GM21619 (cell line): ENCODE results near the gene SOCS3.
A peak's percentile ranks its signal among the peaks of the same experiment; 100 is the strongest.

Experiments used
- ATAC-seq: cut with Tn5 transposase; IDR thresholded peaks from one replicate; pipeline ENCODE4 v1.9.1; 2021; ENCODE audit not compliant: unreplicated experiment

The SOCS3 gene

DNA sequence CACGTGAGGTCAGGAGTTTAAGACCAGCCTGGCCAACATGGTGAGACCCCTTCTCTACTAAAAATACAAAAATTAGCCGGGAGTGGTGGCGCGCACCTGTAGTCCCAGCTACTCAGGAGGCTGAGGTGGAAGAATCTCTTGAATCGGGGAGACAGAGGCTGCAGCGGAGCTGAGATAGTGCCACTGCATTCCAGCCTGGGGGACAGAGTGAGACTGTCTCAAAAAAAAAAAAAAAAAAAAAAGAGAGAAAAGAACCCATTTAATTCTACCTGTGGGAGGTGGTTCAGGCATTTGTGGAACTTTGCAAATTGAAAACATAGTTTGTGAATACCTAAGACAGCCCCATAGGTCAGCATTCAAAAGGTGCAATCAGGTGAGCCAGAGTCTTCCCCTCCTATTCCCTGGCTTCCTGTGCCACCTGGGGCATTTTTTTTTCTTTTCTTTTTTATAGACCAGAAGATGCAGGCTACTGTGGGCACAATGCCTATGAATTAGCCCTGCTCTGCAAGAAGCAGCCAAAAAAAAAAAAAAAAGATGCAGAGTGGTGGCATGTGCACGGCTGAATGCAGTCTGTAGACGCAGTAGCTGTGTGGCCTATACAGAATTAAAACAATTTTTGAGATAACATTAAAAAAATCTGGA lies 9.1 kb upstream of the SOCS3 start:
- no peak for ATAC-seq

DNA sequence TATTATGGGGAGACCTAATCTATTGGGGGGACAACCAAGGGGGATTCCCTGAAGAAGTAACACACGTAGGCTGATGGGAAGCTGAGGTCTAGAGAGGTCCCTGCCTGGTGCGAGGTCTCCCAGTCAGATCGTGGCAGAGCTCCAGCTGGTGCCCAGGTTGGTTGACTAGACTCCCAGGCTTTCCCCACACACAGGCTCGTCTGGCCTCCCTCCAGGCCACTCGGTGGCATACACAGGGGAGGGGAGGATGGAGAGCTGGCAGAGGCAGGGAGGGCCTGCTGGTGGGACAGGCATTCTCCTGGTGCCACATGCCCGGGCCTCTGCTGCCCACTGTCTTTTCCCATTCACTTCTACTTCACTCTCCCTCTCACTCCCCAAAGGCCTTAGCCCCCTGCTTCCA lies 8.5 kb upstream of the SOCS3 start:
- ATAC-seq = no peak

DNA sequence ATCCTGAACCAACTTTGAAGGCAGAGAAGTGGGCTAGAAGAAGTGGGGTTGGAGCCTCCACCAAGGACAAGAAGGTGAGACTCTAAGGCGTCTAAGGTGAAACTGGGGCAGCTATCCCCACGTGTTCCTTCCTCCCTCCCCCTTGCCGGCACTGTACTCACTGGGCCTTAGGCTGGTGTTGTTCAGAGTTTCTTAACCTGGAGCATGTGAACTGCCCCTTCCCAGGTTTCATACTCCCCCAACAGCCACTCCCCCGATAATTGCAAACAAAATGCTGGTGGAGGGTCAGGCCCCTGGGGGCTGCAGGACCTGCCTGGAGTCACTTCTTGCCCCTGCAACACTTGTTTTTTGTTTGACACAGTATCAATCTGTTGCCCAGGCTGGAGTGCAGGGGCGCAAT lies 7.3 kb upstream of the SOCS3 start:
- ATAC-seq = no peak

DNA sequence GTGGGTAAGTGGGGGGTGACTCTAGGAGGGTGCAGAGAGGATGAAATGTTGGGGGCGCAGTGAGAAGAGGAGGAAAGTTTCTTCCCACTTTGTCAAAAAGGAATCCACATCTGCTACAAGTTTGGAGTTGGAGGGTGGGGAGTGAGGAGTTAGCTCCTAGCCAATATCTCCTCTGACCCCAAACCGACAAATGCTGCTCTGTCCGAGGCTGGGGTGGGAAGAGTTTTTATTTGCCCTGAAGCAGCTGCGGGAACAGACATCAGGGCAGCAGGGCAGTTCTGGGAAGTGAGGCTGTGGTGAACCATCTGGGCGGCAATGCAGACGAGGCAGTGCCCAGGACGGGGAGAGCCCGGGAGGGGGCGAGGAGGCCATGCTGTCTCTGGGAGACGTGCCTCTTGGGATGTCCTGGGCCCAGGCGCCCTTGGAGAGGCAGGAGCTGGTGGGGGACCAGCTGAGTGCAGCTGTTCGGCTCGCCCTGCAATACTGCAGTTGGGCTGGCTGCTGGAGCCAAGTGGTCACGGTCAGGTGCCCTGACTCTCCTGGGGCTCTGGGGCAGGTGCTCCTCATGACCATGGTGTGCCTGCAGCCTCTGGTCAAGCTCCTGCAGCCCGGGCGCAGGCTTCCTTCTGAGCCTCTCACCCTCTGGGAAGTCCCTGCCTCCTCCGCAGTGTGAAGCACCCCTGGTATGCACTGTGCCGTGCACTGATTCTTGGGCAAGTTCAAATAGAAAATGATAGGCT lies 6.4 kb upstream of the SOCS3 start:
- no peak for ATAC-seq

DNA sequence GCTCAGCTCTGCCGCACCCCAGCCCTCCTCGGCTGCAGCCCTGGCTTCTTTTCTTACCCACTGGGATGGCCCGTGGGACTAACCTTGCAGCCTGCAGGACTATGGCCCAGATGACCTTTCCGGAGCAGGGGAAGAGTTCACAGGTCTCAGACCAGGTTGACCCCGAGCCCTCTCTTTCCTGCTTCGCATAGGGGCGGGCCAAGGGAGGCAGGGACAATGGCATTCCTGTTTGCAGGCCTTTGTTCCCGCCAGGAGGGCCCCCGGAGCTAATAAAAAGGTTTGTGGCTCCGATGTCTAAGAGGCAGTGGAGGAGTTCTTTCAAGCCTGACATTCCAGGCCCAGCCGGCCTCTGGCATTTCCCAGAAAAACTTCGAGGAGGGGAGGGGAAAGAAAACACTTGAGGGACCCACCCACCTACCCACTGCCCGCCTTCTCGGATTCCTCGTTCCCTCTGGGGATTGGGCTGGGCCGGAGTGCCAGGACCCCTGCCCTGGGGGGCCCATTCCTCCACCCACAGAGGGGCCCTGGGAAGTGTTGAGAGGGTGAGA lies 5.8 kb upstream of the SOCS3 start:
- ATAC-seq = no peak

DNA sequence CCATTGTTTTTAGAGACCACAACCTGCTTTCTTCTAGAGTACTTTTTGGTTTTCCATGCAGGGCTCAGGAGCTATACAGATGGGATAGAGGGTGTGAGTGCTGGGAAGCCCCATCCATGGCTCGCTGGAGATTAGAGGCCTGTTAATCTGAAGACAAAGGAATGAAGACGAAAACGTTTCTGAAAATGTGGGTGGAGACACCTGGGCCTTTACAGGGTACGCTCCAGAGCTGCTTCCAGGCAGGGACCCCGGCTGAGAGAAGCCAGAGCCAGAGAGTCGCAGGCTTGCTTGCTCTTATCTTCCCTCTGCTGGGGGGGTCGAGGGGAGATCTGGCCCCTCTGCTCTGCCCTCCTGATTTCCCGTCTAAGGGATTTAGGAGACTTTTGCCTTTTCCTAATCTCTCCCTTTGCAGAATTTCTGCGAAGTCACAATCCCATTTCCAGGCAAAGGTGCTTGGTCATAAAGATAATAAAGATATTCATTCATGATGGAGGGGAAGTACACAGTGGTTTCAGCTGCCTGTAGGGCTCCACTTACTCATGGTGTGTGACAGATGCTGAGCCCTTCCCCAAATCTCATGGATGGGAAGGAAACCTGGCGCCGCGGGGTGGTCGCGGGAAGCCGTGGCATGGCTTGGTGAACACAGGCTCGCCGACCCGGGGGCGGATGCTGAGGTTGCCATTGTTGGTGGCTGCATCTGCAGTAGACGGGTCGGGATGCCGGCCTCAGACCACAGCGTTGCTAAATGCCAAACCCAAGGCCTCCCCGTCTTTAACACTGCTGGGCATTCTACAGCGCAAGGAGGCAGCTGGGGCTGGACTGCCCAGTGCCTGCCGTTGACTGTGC lies 4.8 kb upstream of the SOCS3 start:
- no peak for ATAC-seq

DNA sequence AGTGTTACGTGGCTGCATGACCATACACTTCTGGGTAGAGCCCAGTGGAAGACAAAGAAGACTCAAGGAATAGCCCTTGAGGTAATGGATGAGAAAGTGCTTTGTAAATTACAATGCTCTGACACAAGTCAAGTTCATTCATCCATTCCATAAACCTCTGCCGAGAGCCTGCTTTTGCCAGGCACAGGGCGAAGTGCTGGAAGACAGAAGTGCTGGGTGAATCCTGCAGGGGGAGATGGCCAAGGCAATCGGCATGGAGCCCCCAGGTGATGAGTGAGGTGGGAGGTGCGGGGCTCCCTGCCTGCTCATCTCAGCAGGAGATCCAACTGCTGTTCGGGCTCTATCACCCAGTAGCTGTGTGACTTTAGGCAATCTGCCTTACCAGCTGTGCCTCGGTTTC lies 2.8 kb upstream of the SOCS3 start:
- no peak for ATAC-seq

DNA sequence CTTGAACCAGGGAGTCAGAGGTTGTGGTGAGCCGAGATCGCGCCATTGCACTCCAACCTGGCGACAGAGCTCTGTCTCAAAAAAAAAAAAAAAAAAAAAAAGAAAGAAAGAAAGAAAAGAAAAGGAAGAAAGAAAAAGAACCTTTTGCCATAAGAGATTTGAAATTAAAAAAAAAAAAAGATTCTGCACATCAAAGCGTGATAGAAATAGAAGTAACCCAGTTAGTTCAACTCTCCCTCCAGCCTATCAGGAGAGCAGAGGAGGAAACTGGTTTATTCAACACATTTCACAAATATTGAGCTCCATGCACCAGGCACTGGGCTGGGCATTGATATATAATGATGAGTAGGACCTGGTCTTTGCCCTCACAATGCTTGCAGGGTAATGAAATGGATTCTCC lies 2.4 kb upstream of the SOCS3 start:
- no peak for ATAC-seq

DNA sequence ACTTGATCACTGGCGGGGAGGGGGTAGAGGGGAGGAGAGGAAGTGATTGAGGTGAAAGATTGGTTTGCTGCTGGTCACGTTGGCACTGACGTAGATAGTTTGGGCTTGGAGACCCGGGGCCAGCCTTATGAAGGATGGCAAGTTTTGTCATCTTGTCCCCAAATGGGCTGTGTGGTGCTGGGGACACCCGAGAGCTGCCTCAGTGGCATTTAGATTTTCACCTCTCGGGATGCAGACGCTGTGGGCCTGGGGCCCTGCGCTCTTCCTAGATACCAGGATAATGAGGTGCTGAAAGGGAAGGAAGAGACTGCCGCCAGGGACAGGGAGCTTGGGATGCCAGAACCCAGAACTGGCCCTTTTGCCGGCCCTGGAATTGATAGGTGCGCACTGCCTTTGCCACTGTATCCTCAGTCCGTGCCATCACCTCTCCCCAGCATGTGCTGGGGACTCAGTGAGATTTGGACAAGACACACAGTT lies 1.4 kb upstream of the SOCS3 start:
- ATAC-seq = no peak

DNA sequence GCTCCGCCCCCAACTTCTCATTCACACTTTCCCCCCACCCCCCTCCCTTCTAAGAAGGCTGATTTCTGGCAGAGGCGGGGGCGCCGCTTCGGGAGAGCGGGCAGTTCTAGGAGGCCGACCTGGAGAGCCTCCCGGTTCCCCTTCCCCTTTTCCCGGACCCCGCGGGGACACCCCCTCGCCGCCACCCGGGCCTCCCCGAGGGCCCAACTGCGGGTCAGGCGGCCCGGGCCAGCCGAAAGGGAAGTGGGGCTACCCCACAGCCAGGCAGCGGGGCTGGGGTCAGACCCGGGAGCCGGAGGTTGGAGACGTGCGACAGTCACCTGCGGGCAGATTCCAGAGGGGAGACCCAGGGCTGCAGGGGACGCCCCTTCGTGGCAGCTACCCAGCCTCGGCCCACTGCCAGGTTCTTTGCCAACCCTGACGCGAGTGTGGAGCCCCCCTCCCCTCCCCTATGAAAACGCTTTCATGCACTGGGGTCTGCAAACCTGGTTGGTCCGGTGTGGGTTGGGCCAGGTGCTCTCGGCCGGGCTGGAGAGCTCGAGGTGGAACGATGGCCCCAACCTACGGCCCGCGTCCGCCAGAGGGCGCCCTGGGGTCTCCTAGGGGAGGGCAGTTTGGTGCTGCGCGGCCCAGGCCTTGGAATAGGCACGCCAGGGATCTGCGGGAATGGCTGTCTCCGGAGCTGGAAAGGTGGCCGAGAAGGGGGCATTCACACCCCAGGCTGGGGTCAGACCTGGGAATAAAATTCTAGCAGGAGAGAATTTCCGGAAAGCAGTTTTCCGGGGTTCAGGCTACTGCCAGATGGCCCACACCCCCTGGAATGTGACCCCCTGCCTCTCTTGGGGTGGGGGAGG lies 721 bp upstream of the SOCS3 start:
- peak; percentile 20 for ATAC-seq

DNA sequence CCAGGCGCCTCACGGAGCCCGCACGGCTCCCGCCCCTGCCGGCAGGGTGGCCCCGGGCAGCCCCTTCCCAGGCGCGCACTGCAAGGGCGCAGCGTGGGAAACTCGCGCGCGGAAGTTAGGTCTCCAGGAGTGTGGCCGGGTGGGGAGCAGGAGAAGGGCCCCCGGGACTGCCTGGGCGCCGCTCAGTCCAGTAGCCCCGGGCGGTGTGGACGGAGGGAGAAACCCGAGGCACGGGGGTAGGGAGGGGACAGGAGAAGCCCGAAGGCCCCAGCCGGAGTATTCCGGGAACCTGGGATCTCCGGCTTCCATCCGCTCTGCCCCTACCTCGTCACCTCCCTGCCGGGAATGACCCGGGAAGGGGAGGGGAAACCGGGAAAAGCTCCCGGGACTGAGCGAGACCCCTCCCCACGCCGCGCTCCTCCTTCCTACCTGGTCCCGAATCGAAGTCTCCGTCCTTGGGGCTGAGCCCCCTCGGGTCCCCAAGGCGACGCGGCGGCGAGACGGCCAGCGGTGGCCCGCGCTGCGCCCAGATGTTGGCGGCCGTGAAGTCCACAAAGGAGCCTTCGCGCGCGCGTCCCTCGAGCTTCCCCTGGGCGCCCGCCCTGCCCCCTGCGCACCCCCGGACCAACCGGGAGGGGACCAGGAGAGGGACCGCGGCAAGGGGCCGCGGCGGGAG lies 418 bp downstream of the SOCS3 start:
- no peak for ATAC-seq

DNA sequence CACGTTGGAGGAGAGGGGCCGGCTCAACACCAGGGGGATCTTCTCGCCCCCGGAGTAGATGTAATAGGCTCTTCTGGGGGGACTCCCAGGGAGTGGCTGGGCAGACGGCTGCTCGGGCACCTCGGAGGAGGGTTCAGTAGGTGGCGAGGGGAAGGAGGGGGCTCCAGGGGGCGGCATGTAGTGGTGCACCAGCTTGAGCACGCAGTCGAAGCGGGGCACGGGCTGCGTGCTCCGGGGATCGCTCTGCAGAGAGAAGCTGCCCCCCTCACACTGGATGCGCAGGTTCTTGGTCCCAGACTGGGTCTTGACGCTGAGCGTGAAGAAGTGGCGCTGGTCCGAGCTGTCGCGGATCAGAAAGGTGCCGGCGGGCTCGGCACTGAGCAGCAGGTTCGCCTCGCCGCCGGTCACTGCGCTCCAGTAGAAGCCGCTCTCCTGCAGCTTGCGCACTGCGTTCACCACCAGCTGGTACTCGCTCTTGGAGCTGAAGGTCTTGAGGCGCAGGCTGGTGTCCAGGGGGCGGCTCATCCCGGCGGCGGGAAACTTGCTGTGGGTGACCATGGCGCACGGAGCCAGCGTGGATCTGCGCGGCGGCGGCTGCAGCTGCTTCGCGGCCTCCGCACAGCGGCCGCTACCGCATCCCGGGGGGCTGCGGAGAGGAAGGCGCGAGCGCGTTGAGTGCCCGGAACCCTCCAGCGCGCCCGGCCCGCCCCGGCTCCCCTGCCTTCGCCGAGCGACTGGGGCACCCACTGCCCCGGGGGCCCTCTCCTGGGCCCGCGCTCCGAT lies 1.1 kb downstream of the SOCS3 start:
- no peak for ATAC-seq

DNA sequence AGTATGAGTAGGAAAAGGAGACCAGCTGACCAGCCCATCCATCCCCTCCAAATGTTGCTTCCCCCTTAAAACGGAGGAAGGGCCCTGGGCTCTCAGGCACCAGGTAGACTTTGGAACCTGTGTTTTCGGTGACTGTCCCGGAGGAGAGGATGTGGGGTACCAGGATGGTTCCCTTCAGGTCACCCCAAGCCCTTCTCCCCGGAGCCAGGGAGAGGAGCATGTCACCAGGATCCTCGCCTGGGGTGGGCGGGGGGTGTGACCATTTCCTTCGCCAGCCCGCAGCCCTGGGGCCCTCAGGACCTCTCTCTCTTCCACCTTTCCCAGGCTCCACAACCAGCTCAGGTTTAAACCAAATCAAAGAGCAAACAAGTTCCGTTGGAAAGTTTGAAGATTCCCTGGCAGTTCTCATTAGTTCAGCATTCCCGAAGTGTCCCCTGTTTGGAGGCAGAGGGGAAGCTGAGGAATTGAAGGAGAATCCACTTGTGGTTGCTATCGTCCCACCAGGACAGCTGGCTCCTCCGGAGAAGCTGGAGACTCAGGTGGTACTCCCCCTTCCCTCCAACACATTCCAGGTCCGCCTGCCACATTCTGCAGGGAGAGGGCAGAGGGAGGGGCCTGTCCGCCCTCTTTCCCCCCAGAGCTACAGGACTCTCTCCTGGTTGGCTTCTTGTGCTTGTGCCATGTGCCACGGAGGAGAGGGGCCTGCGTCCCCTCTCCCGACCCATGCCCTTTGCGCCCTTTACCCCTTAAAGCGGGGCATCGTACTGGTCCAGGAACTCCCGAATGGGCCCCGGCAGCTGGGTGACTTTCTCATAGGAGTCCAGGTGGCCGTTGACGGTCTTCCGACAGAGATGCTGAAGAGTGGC lies 2.0 kb downstream of the SOCS3 start:
- no peak for ATAC-seq

DNA sequence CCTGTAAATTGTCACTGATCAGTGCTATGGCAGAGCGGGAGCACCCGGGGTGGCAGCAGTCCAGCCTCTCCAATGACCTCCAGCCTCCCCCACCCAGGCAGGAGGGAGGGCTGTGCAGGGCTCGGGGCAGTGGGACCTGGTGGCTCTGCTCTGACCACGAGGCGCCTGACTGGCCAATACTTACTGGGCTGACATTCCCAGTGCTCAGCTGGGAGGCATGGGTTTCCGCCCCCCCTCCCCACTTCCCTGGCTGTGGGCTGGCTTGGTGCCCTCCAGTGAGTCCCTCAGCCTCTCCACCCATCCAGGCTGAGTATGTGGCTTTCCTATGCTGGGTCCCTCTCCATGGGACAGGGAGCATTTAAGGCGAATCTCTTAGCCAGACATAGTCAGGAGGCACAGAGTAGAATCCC lies 2.7 kb downstream of the SOCS3 start:
- ATAC-seq = no peak

DNA sequence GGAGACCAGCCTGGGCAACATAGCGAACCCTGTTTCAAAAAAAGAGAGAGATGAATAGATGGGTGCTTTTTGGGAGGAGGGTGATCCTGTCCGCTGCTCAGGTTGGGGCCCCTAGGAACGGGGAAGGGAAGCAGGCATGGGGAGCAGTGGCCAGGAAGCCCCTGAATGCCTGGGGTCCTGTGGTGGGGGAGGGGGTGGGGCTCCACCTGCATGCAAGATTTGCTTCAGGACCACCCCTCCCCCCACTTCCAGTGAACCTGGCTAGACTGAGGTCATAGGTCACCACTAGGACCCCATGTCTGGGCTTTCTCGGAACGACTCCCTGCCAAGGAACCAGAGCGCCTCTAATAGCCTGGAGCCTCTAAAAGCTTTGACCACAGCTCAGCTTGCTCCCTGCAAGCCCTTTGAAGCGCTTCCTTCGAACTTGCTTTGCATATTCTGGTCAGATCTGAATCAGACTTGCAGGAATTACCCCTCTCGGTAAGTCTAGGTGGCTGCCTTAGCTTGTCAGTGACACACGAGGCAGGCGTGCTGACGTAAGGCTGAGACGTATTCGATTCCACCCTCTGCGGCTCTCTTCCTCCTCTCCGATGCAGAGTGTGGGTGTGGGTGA lies 3.7 kb downstream of the SOCS3 start:
- ATAC-seq = peak; percentile 44

DNA sequence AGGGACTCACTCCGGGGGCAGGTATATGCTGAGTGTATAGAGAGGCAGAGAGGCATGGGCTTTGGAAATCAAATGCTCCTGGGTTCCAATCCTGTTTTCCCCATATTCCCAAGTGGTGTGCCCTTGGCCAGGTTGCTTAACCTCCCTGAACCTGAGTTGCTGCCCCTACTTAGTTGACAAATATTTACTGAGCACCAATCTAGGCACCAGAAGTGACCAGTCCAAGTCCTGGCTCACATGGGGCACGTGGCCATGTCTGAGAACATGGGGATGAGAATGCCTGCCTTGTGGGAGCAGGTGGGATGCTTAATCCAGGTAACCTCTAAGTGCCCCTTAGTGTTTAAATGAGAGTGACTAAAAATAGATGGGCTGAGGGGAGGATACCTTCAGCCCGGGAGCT lies 4.2 kb downstream of the SOCS3 start:
- ATAC-seq = no peak

DNA sequence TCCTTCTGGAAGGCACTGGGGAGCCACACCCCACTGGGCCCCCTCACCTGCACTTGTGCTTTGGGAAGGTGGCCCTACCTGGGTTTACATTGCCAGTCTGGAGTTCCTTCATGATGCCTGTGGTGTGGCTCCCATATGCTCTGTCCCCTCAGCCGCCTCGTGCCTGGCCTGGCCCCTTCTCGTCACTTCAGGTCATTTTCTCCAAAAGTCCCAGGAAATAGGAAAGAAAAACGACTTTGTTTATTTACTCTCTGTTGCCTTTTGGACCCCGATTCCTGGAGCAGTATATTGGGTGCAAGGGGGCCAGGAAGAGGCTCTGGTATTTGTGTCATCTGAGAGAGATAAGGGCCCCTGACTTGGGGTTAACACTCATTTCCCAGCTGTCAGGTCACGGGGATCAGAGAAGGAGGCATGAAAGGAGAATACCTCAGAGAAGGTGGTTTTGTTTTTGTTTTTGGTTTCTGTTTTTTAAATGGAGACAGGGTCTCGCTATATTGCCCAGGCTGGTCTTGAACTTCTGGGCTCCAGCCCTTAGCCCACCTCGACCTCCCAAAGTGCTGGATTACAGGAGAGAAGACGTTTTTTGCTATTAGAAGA lies 4.7 kb downstream of the SOCS3 start:
- no peak for ATAC-seq

DNA sequence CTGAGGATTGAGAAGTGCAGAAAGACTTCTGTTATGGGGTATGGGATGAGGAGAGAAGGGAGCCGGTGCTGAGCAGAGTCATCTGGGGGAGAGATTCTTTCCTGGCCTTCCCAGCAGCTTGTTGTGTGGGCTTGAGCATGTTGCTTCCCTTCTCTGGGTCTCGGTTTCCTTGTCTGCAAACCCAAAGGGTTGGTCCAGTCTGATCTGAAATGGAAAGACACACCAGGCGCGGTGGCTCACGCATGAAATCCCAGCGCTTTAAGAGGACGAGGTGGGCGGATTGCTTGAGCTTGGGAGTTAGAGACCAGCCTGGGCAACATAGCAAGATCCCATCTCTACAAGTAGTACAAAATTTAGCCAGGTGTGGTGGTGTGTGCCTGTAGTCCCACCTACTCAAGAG lies 6.0 kb downstream of the SOCS3 start:
- no peak for ATAC-seq
